Activated CD4-positive, alpha-beta memory T cell treated with anti-CD3 and anti-CD28 coated beads for 36 hours (primary cell): ENCODE data around the gene BAHD1. TPM values are rescaled to one million over a fixed set of nuclear protein-coding genes. Genes with fewer than 3 reads are reported as not detected.
A peak's percentile ranks its signal among the peaks of the same experiment; 100 is the strongest.

Experiments used
- CTCF ChIA-PET: fragments of 350-600 bp; sonication (Branson Sonifier 250); formaldehyde crosslinking; loops from one replicate; lab custom pipeline; 2021; ENCODE audit warnings: antibody characterized with exemption, inconsistent platforms; lab: Charles Lee
- POLR2A ChIA-PET: fragments of 350-600 bp; sonication (Branson Sonifier 250); formaldehyde crosslinking; loops from one replicate; lab custom pipeline; 2021; ENCODE audit warnings: antibody characterized with exemption; lab: Charles Lee
- DNase-seq: peaks from one replicate; pipeline ENCODE4 v3.0.0-alpha.2; 2020
- H3K27ac Mint-ChIP-seq: one replicate; pipeline ENCODE4 v1.8.0; 2021; ENCODE audit warnings: mixed read lengths
- H3K27me3 Mint-ChIP-seq: one replicate; pipeline ENCODE4 v1.8.0; 2021; ENCODE audit warnings: mixed read lengths
- H3K36me3 Mint-ChIP-seq: one replicate; pipeline ENCODE4 v1.8.0; 2021; ENCODE audit warnings: mixed read lengths
- H3K4me1 Mint-ChIP-seq: one replicate; pipeline ENCODE4 v1.8.0; 2021; ENCODE audit warnings: low read depth, mixed read lengths
- H3K4me3 Mint-ChIP-seq: one replicate; pipeline ENCODE4 v1.8.0; 2021; ENCODE audit warnings: mild to moderate bottlenecking, mixed read lengths
- H3K9me3 Mint-ChIP-seq: one replicate; pipeline ENCODE4 v1.8.0; 2021; ENCODE audit warnings: mixed read lengths
- intact Hi-C: fragments of 100-400 bp; cut with micrococcal nuclease; formaldehyde crosslinking; loops from one replicate; pipeline ENCODE4 v1.15.1; 2023
- total RNA-seq, 2 experiments: library from RNA; stranded (reverse); gene quantifications; one replicate each; pipeline ENCODE4 v1.2.3, GENCODE V29; 2021

Gene BAHD1
- total RNA-seq, 2 experiments from 2014 or later: 18.8 to 19.5 TPM

DNA sequence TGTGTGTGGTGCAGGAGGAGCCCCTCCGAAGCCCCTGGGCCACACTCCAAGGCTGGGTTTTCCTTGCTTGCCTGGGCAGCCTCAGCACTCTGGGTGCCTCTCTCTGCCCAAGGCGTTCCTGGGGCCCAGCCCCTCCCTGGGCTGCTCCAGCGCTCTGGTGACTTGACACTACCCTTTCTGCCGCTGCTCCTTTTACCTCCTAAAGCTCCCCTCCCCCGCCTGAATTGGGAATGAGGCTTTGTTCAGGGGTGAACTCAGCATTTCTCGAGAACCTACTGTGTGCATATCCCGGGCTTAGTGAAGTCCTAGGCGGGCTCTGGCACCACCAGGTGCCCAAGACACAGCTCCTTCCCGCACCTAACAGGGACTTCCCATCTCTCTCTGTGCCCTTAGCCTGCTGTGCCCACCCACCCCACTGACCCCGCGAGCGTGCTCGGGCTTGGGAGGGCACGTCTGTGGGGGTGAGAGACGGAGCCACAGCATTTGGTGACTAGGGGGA, 1.2 kb upstream of the BAHD1 start:
- H3K4me3 Mint-ChIP-seq: peak overlapping the region; percentile 87
- peaks cover 28% of the 10 kb centered on the region for H3K27me3 Mint-ChIP-seq
- CTCF ChIA-PET: interaction anchor here (0.9 to 3.1 kb wide), 6 partner anchors 11 to 160 kb away, joined by 3 to 10 read pairs (median 6); partner anchors contain the start of gene PLCB2
- DNase-seq: no peak
- intact Hi-C loops: loop anchor here (5.0 kb wide), 1 partner anchor 72 kb away; no protein-coding TSS in a partner anchor
- POLR2A ChIA-PET: interaction anchor here (0.7 to 1.3 kb wide), 3 partner anchors 13 to 132 kb away, joined by 3 to 4 read pairs (median 3); partner anchors contain the start of gene PLCB2
- H3K27ac Mint-ChIP-seq: no peak overlapping the region
- H3K36me3 Mint-ChIP-seq: no peaks in the 10 kb centered on the region
- H3K4me1 Mint-ChIP-seq: peaks cover 51% of the 10 kb centered on the region
- H3K9me3 Mint-ChIP-seq: no peaks in the 10 kb centered on the region

DNA sequence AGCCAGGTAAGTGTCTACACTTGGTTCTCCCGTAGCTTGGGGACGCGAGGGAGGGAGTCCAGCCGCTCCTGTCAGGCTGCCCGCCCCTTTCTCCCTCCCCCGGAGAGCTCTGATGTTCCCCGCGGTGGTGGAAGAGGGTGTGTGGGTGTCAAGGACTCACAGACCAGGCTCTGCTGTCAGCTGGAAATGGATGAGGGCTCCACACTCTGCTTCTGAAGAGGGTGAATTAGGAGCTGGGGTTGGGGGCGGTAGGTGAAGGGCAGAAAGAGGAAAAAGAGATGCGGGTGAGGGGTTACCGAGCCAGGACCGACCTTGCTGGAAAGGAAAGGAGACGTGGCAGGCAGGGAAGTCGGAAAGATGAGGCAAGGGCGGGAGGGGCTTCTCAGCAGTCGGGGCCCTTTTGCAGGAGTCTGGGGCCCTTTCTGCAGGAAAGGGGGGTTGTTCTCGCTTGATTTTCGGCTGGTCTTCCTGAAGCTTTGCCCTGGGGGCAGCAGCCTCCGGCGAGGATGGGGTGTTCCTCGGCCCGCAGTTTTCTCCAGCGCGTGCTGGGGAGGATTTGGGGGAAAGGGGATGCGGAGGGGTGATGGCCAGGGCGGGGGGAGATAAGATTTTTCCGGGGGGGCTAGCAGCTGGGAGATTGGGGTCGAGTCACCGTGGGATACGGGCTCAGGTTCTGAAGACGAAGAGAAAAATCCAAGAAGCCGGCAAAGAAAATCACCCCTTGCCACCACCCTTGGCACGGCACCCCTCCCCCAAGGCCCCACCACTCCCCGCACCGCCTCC, 602 bp upstream of the BAHD1 start:
- peak; percentile 63 for DNase-seq
- Mint-ChIP-seq H3K27me3 (peaks cover 28% of the 10 kb centered on the region), H3K36me3 (no peaks in the 10 kb centered on the region), H3K27ac (peak overlapping the region; percentile 55), H3K4me3 (peak overlapping the region; percentile 87), H3K9me3 (no peaks in the 10 kb centered on the region), H3K4me1 (peaks cover 57% of the 10 kb centered on the region)
- intact Hi-C loops: loop anchor here (2.0 to 5.0 kb wide), 3 partner anchors 35 to 73 kb away; partner anchors contain the start of gene IVD
- ChIA-PET CTCF (interaction anchor here (0.6 to 3.1 kb wide), 11 partner anchors 9 to 513 kb away, joined by 3 to 10 read pairs (median 4); partner anchors contain the start of gene PLCB2), POLR2A (interaction anchor here (1.2 to 1.3 kb wide), 2 partner anchors 13 to 132 kb away, joined by 3 to 4 read pairs; partner anchors contain the start of gene PLCB2)

DNA sequence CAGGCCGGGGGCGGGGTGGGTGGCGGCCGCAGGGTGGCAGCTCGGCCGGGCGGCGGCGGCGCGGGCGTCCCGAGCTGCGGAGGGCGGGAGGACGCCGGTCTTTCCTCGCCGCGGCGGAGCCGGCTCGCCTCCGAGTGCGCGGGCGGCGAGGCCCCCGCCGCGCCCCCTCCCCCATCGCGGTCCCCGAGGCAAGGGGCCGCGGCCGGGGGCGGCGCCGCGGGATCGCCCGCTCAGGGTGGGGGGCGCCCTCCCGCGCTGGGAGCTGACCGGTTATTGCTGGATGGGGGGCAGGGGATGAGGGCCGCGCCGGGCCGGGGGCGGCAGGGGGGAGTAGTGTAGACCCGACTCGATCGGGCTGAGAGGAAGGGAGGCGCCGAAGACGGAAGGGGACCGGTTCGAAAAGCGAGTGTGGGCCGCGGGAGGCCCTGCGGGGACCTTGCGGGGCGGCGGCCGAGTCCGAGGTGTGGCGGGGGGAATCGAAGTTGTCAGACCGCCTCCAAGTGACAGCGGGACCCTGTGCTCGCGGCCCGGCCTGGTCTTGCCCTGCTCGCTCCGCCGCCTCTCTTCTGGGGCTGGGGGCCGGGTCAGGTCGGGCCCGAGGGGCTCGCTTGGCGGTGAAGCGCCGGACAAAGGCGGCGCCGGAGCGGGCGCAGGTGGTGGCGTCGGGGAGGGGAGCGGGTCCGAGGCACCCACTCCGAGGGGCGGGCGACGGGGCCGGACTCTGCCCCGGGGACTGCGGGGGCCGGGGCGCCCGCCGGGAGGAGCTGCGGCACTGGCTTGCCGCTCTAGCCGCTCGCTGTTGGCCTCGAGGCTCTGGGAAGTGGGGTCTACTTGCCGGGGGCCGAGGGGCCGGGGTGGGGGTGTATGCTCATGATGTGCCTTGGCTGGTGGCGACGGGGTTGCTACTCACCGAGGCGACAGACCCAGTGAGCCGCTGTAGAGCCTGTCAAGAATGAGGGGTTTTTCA, 1.1 kb downstream of the BAHD1 start:
- peak; percentile 41 for DNase-seq
- CTCF ChIA-PET: interaction anchor here (0.7 to 3.1 kb wide), 10 partner anchors 9 to 366 kb away, joined by 3 to 10 read pairs (median 4); partner anchors contain the start of gene DNAJC17
- intact Hi-C loops: loop anchor here (2.0 to 5.0 kb wide), 3 partner anchors 37 to 65 kb away; partner anchors contain the start of gene IVD
- POLR2A ChIA-PET: interaction anchor here (0.6 to 1.4 kb wide), 4 partner anchors 9 to 134 kb away, joined by 3 to 4 read pairs (median 3); partner anchors contain the start of gene PLCB2
- Mint-ChIP-seq H3K9me3 (no peaks in the 10 kb centered on the region), H3K27ac (peak overlapping the region; percentile 45), H3K4me1 (peaks cover 58% of the 10 kb centered on the region), H3K27me3 (peaks cover 18% of the 10 kb centered on the region), H3K4me3 (peak overlapping the region; percentile 86), H3K36me3 (no peaks in the 10 kb centered on the region)

DNA sequence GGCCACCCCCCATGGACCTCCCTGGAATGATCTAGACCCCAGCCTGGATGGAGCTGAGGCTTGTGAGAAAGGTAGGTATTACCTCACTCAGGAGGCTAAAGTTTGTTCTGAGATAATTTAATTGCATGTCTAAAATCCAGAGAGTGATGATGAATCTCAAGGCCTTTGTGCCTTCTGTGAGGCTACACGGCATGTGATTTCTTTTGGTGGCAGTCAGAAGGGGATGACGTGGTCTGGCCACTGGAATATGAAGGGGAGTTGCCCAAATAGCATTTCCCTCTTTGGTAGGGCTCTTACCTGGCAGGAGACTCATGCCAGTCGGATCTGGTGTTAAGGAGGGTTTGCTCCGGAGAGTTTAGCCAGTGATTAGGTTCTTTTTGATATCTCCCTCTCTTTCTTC, 2.5 kb downstream of the BAHD1 start:
- no peak for DNase-seq
- Mint-ChIP-seq H3K4me3 (peak overlapping the region; percentile 86), H3K27ac (no peak overlapping the region), H3K4me1 (peaks cover 52% of the 10 kb centered on the region), H3K27me3 (peaks cover 7% of the 10 kb centered on the region), H3K9me3 (no peaks in the 10 kb centered on the region), H3K36me3 (no peaks in the 10 kb centered on the region)
- CTCF ChIA-PET: interaction anchor here (1.0 to 1.6 kb wide), 2 partner anchors 9 to 64 kb away, joined by 3 to 6 read pairs; no protein-coding TSS in a partner anchor
- POLR2A ChIA-PET: interaction anchor here (0.7 to 1.3 kb wide), 2 partner anchors 11 to 18 kb away, joined by 3 to 4 read pairs; no protein-coding TSS in a partner anchor
- intact Hi-C loops: loop anchor here (2.0 to 5.0 kb wide), 2 partner anchors 49 to 64 kb away; no protein-coding TSS in a partner anchor

DNA sequence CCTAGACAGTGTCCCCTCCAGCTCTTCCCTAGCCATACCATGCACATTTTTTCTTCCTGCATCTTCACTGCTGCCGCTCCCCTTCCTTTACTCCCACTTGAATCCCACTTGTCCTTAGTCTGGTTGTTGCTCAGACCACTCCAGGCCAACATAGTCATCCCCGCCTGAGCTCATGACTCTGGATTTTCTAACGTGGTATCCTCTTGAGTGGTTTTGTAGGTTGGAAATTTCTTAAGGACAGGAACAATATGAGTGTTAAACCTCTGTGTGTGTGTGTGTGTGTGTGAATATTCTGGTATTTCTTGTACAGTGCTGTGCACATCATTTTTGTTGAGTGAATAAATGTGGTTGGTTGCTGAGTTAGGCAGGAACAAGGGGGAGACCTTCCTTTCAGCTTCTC, 3.1 kb downstream of the BAHD1 start:
- H3K9me3 Mint-ChIP-seq: no peaks in the 10 kb centered on the region
- no peak overlapping the region for H3K4me3 Mint-ChIP-seq
- no peak for DNase-seq
- no peaks in the 10 kb centered on the region for H3K36me3 Mint-ChIP-seq
- CTCF ChIA-PET: interaction anchor here (0.8 to 1.6 kb wide), 2 partner anchors 9 to 76 kb away, joined by 3 to 6 read pairs; no protein-coding TSS in a partner anchor
- intact Hi-C loops: loop anchor here (2.0 to 5.0 kb wide), 2 partner anchors 48 to 63 kb away; no protein-coding TSS in a partner anchor
- peaks cover 52% of the 10 kb centered on the region for H3K4me1 Mint-ChIP-seq
- H3K27me3 Mint-ChIP-seq: peaks cover 1% of the 10 kb centered on the region
- POLR2A ChIA-PET: interaction anchor here (1.3 kb wide), 1 partner anchor 11 kb away, joined by 4 read pairs; no protein-coding TSS in a partner anchor
- no peak overlapping the region for H3K27ac Mint-ChIP-seq

DNA sequence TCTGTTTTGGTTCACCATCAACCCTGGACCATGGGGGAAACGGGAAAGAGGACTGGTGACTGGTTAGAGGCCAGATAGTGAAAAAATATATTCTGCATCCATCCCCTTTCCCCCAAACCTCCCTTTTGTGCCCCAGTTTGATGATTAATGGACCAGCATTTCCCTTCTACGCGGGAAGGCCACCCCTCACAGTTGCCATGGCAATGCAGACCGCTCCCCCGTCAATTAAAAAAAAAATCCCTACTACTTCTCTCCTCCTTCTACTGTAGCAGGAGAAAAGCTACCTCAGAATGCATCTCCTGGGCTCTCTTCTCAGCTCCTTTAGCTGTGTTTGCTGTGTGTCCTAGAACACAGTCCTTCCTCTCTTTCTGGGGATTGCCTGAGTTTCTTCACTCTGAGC, 4.0 kb downstream of the BAHD1 start:
- Mint-ChIP-seq H3K27me3 (no peaks in the 10 kb centered on the region), H3K4me1 (peaks cover 54% of the 10 kb centered on the region), H3K4me3 (no peak overlapping the region), H3K9me3 (no peaks in the 10 kb centered on the region), H3K36me3 (peaks cover 3% of the 10 kb centered on the region), H3K27ac (no peak overlapping the region)
- ChIA-PET POLR2A (no interaction called here), CTCF (interaction anchor here (0.5 to 1.5 kb wide), 4 partner anchors 63 to 643 kb away, joined by 3 to 6 read pairs (median 4); no protein-coding TSS in a partner anchor)
- no peak for DNase-seq
- intact Hi-C loops: loop anchor here (5.0 kb wide), 1 partner anchor 48 kb away; no protein-coding TSS in a partner anchor

DNA sequence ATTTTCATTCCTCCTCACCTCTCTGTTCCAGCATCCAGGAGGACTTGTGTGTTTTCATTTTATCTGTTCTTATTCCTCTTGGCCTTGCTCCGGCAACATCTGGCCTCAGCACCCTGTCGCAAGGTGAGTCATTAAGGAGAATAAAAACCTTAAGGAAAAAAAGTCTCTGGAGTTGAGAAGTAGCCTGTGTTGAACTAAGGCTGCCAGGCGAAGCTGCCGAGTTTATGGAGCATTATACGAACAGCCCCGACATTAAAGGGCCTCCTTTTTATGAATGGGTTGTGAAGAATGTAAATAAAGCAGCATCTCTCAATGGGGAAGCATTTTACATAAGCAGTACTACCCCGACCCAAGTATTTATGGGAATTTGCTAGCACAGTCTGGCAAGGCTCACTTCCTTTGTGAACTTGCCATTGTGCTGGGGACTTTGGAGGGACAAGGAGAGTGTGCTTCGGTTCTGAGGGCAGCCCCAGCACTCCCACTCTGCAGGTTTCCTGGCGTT, 4.7 kb downstream of the BAHD1 start:
- Mint-ChIP-seq H3K36me3 (peaks cover 3% of the 10 kb centered on the region), H3K9me3 (no peaks in the 10 kb centered on the region), H3K4me3 (no peak overlapping the region), H3K4me1 (peaks cover 55% of the 10 kb centered on the region), H3K27me3 (no peaks in the 10 kb centered on the region), H3K27ac (no peak overlapping the region)
- CTCF ChIA-PET: interaction anchor here (0.8 to 1.5 kb wide), 4 partner anchors 25 to 642 kb away, joined by 3 to 6 read pairs (median 4); no protein-coding TSS in a partner anchor
- no peak for DNase-seq
- intact Hi-C loops: no loop called here
- POLR2A ChIA-PET: no interaction called here

DNA sequence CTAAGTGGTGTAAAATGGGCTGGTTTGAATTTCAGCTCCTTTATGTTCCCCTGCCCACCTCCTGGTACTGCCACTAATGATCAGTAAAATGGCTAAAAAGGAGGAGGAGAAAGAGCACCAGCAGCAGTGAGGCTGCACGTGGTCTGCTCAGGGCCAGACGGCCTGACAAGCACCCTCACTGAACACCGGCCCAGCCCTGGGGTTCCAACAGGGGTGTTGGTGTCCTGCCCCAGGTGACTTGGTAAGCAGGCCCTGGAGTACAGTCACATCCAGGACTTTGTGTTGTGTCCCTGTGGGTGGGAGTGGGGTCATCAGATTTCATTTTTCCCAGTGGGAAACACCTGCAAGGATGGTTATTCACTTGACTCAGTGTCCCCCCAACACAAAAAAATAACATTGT, 5.4 kb downstream of the BAHD1 start:
- POLR2A ChIA-PET: interaction anchor here (0.6 kb wide), 1 partner anchor 35 kb away, joined by 3 read pairs; no protein-coding TSS in a partner anchor
- CTCF ChIA-PET: interaction anchor here (1.0 kb wide), 1 partner anchor 26 kb away, joined by 3 read pairs; no protein-coding TSS in a partner anchor
- H3K4me1 Mint-ChIP-seq: peaks cover 60% of the 10 kb centered on the region
- H3K27me3 Mint-ChIP-seq: no peaks in the 10 kb centered on the region
- DNase-seq: no peak
- peaks cover 3% of the 10 kb centered on the region for H3K36me3 Mint-ChIP-seq
- no peak overlapping the region for H3K27ac Mint-ChIP-seq
- no peaks in the 10 kb centered on the region for H3K9me3 Mint-ChIP-seq
- intact Hi-C loops: no loop called here
- H3K4me3 Mint-ChIP-seq: no peak overlapping the region

DNA sequence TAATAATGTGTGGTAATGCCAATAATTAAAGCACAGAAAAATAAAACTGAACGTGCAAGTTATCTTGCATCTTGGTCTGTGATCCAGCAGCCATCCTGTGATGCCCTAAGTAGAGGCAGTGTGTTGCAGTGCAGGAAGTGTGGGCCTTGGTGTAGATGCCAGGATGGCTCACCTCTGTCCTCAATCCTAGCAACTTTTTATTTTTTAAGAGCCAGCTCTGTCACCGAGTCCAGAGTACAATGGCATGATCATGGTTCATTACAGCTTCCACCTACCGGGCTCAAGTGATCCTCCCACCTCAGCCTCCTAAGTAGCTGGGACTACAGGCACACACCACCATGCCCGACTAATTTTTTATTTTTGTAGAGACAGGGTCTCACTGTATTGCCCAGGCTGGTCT, 7.6 kb downstream of the BAHD1 start:
- H3K4me3 Mint-ChIP-seq: no peak overlapping the region
- no peaks in the 10 kb centered on the region for H3K27me3 Mint-ChIP-seq
- H3K36me3 Mint-ChIP-seq: peaks cover 3% of the 10 kb centered on the region
- peaks cover 70% of the 10 kb centered on the region for H3K4me1 Mint-ChIP-seq
- no peaks in the 10 kb centered on the region for H3K9me3 Mint-ChIP-seq
- CTCF ChIA-PET: interaction anchor here (0.6 to 0.7 kb wide), 2 partner anchors 78 to 149 kb away, joined by 4 read pairs; no protein-coding TSS in a partner anchor
- POLR2A ChIA-PET: no interaction called here
- H3K27ac Mint-ChIP-seq: no peak overlapping the region
- no peak for DNase-seq
- intact Hi-C loops: no loop called here

DNA sequence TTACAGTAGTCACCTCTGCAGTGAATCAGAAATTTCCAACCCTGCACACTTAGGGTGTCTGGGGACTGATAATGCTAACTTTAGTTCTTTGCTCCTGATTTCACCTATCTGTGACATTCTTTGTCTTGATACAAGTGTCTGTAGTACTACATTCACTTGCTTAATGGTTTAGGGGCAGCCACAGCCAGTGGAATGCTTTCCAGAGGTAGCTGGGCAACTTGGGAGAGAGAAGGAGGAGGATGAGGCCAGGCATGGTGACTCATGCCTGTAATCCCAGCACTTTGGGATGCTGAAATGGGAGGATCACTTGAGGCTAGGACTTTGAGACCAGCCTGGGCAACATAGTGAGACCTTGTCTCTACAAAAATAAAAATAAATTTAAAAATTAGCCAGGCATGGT, 8.5 kb downstream of the BAHD1 start:
- no peak overlapping the region for H3K4me3 Mint-ChIP-seq
- ChIA-PET CTCF (interaction anchor here (0.6 to 0.7 kb wide), 3 partner anchors 48 to 148 kb away, joined by 3 to 4 read pairs (median 4); no protein-coding TSS in a partner anchor), POLR2A (interaction anchor here (0.9 kb wide), 1 partner anchor 141 kb away, joined by 4 read pairs; the partner anchor contains the start of gene PLCB2)
- no peaks in the 10 kb centered on the region for H3K9me3 Mint-ChIP-seq
- intact Hi-C loops: no loop called here
- H3K27me3 Mint-ChIP-seq: no peaks in the 10 kb centered on the region
- no peak for DNase-seq
- H3K27ac Mint-ChIP-seq: no peak overlapping the region
- peaks cover 70% of the 10 kb centered on the region for H3K4me1 Mint-ChIP-seq
- H3K36me3 Mint-ChIP-seq: peaks cover 3% of the 10 kb centered on the region
